K562 (cell line): Measurements from ENCODE around the gene ATP13A2. TPM values are rescaled to one million over a fixed set of nuclear protein-coding genes. Genes with fewer than 3 reads are reported as not detected.

ENCODE experiments used
- CHD1 ChIP-seq: fragments of 200-600 bp; sonication (generic); IDR thresholded peaks from one replicate; pipeline ENCODE4 v1.6.1; 2012; ENCODE audit warnings: mild to moderate bottlenecking, moderate library complexity, low read length, inconsistent platforms
- ERF ChIP-seq: fragments of 450-650 bp; formaldehyde crosslinking; IDR thresholded peaks from 2 replicates; pipeline ENCODE4 v1.4.0; 2020; ENCODE audit warnings: mild to moderate bottlenecking, mixed read lengths
- HMGN3 ChIP-seq: IDR thresholded peaks from 2 replicates; pipeline ENCODE4 v1.6.1; 2011; ENCODE audit warnings: borderline replicate concordance, low read depth, mild to moderate bottlenecking, mixed read lengths, low read length; ENCODE audit not compliant: insufficient read length; ENCODE audit errors: extremely low read depth
- JUND ChIP-seq, 2 experiments: IDR thresholded peaks; 2 replicates in 1 of 2; 3 replicates in 1 of 2; pipeline ENCODE4 v1.6.1; 2011; ENCODE audit warnings: borderline replicate concordance in 2 of 2, low read depth in 2 of 2, low read length in 2 of 2, improper control_type of control experiment in 1 of 2, missing biosample characterization in 1 of 2, missing genetic modification characterization in 1 of 2, missing genetic modification reagents in 1 of 2
- KDM1A ChIP-seq, 2 experiments: fragments of 450-650 bp; IDR thresholded peaks; 2 replicates each; pipeline ENCODE4 v1.6.1; 2016; ENCODE audit warnings: mild to moderate bottlenecking in 2 of 2
- MAZ ChIP-seq, 2 experiments: fragments of 450-650 bp in 1 of 2; sonication (generic) in 1 of 2; formaldehyde crosslinking; IDR thresholded peaks in 1 of 2; conservative IDR thresholded peaks in 1 of 2; 2 replicates each; pipeline versions ENCODE4 v1.4.0 to v1.5.0; 2020; ENCODE audit warnings: mild to moderate bottlenecking in 1 of 2, missing genetic modification reagents in 1 of 2
- POLR2G ChIP-seq: fragments of 200-400 bp; formaldehyde crosslinking; IDR thresholded peaks from 2 replicates; pipeline ENCODE4 v1.6.1; 2017; ENCODE audit warnings: low read depth, mild to moderate bottlenecking, antibody characterized with exemption, low read length, moderate library complexity
- RB1 ChIP-seq: fragments of 450-650 bp; IDR thresholded peaks from 2 replicates; pipeline ENCODE4 v1.6.1; 2017; ENCODE audit warnings: low read depth, mild to moderate bottlenecking
- RBFOX2 ChIP-seq: fragments of 200-400 bp; formaldehyde crosslinking; IDR thresholded peaks from 2 replicates; pipeline ENCODE4 v1.6.1; 2017; ENCODE audit warnings: low read depth, mild to moderate bottlenecking, low read length, moderate library complexity
- SAP30 ChIP-seq: fragments of 200-600 bp; sonication (generic); IDR thresholded peaks from 2 replicates; pipeline ENCODE4 v1.6.1; 2012; ENCODE audit warnings: borderline replicate concordance, low read depth, mild to moderate bottlenecking, moderate library complexity, low read length, control low read depth, inconsistent platforms; ENCODE audit not compliant: insufficient read depth, poor library complexity, severe bottlenecking
- STAT6 ChIP-seq: sonication (generic); formaldehyde crosslinking; IDR thresholded peaks from 2 replicates; pipeline ENCODE4 v1.8.1; 2023; ENCODE audit warnings: mild to moderate bottlenecking, missing genetic modification reagents
- TRIM28 ChIP-seq: fragments of 450-650 bp; IDR thresholded peaks from 2 replicates; pipeline ENCODE4 v1.6.1; 2017
- ZBTB7A ChIP-seq: IDR thresholded peaks from 2 replicates; pipeline ENCODE4 v1.6.1; 2011; ENCODE audit warnings: low read depth, mild to moderate bottlenecking, low read length, moderate library complexity, borderline replicate concordance; ENCODE audit not compliant: control insufficient read depth
- ZBTB9 ChIP-seq: fragments of 450-650 bp; formaldehyde crosslinking; IDR thresholded peaks from 2 replicates; pipeline ENCODE4 v1.4.0; 2020; ENCODE audit warnings: mild to moderate bottlenecking, moderate library complexity
- ZNF124 ChIP-seq: sonication (generic); formaldehyde crosslinking; IDR thresholded peaks from 2 replicates; pipeline ENCODE4 v1.8.1; 2022; ENCODE audit warnings: missing genetic modification reagents
- polyA plus RNA-seq, 8 experiments: library from polyadenylated mRNA; depleted of rRNA in 4 of 8; stranded (reverse) in 5 of 8; unstranded in 3 of 8; fragments of >200 nt; fragmentation: Nextera tagmentation in 2 of 8; fragmentation: Illumina TruSeq in 1 of 8; extraction: Ambion mirVana in 2 of 8; extraction: Trizol in 1 of 8; gene quantifications; 2 replicates each; pipeline versions ENCODE4 v1.2.1 to v1.2.3, GENCODE V29; 2011 to 2014; ENCODE audit warnings: inconsistent platforms in 1 of 8, missing spikeins in 1 of 8
- total RNA-seq, 7 experiments: library from RNA; depleted of rRNA in 6 of 7; stranded (reverse); fragments of >200 nt in 6 of 7; fragmentation: Illumina TruSeq in 2 of 7; extraction: Trizol in 2 of 7; gene quantifications; 2 replicates each; pipeline versions ENCODE4 v1.2.1 to v1.2.3, GENCODE V29; 2011 to 2021; ENCODE audit warnings: low replicate concordance in 1 of 7
- TF ChIP-seq, protein P1 (sequence below): sonication (generic); formaldehyde crosslinking; IDR thresholded peaks from 2 replicates; pipeline ENCODE4 v1.8.0; 2022; ENCODE audit warnings: missing genetic modification reagents, mild to moderate bottlenecking, moderate library complexity, borderline replicate concordance
- TF ChIP-seq, protein P2 (sequence below): fragments of 250-450 bp; sonication (Bioruptor Pico); IDR thresholded peaks from 2 replicates; pipeline ENCODE4 v1.4.0; 2020

The ATP13A2 gene
- total and polyA plus RNA-seq, 9 of the 15 experiments (the other 6 are each of a cell fraction or from before 2014, with no cell fraction given) = 0.36 to 56.3 (median 16.3) TPM

DNA sequence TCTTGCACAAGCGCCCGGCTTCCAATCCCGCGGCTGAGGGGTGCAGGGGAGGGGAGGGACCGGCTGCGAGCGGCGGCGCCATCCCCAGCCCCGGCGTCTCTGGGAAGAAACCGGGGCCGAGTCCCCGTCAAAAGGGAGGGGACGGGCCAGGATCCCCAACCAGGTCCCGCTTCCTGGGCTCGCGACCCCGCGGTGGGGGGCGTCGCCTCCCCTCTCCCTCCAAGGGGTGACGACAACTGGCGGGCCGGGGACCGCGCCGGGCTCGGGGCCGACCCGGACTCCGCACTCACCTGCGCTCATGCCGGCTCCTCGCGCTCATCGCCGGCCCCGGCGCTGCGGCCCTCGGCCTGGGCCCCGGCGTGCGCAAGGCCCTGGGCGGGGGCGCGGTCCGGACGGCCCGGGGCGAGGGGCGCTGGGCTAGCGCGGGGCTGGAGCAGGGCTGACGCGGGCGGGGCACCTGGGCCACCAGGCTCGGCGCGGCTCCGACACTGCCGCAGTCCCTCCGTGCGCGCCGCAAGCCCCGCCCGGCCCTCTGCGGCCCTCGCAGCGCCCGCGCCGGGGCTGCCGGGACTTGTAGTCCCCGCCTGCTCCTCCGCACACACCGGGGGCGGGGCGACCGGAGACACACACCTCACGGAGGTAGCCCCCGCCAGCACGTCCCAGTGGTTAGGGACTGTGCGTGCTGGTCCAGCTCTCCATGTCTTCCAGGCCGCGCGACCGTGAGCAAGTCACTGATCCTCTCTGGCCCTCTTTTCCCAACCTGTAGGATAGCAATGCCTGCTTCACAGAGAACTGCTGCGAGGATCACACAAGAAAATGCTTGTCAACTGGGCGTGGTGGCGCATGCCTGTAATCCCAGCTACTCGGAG is at the start of gene ATP13A2 (continued):
- no peak for TF ChIP-seq JUND (IDR thresholded peaks at IDR 0.05; ENCODE audit: borderline replicate concordance, low read depth, low read length)
- peak; percentile 36; the same call in 1 of the 3 replicates for TF ChIP-seq JUND (tag; IDR thresholded peaks at IDR 0.05; ENCODE audit: borderline replicate concordance, low read depth, low read length)
- TF ChIP-seq POLR2G = 0 out of 2 replicates have a peak, but pooled peaks have one; percentile 62
- peak; percentile 77; the same call in 1 of the 2 replicates for TF ChIP-seq STAT6
- TF ChIP-seq, protein P1, sequence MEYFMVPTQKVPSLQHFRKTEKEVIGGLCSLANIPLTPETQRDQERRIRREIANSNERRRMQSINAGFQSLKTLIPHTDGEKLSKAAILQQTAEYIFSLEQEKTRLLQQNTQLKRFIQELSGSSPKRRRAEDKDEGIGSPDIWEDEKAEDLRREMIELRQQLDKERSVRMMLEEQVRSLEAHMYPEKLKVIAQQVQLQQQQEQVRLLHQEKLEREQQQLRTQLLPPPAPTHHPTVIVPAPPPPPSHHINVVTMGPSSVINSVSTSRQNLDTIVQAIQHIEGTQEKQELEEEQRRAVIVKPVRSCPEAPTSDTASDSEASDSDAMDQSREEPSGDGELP = peak; percentile 43; the same call in 1 of the 2 replicates
- TF ChIP-seq HMGN3 = peak; percentile 87
- TF ChIP-seq CHD1 = peak; percentile 26
- no peak for TF ChIP-seq KDM1A (IDR thresholded peaks at IDR 0.05)
- TF ChIP-seq, protein P2, sequence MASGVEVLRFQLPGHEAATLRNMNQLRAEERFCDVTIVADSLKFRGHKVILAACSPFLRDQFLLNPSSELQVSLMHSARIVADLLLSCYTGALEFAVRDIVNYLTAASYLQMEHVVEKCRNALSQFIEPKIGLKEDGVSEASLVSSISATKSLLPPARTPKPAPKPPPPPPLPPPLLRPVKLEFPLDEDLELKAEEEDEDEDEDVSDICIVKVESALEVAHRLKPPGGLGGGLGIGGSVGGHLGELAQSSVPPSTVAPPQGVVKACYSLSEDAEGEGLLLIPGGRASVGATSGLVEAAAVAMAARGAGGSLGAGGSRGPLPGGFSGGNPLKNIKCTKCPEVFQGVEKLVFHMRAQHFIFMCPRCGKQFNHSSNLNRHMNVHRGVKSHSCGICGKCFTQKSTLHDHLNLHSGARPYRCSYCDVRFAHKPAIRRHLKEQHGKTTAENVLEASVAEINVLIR (CRISPR knock-in tag) = peak; percentile 68; the same call in 1 of the 2 replicates
- TF ChIP-seq ZBTB7A = peak; percentile 45; the same call in 1 of the 2 replicates
- peak; percentile 53 for TF ChIP-seq SAP30
- no peak for TF ChIP-seq TRIM28
- 0 out of 2 replicates have a peak, but pooled peaks have one; percentile 65 for TF ChIP-seq ZBTB9
- TF ChIP-seq ZNF124 = no peak
- TF ChIP-seq RB1 = peak; percentile 85
- TF ChIP-seq ERF (CRISPR knock-in tag) = peak; percentile 23; the same call in 1 of the 2 replicates
- TF ChIP-seq RBFOX2 = peak; percentile 47
- peak; percentile 93 to 95 for TF ChIP-seq MAZ (CRISPR knock-in tag; conservative IDR thresholded peaks at IDR 0.05 in 1 of 2, IDR thresholded peaks at IDR 0.05 in 1 of 2)
